ENCODE results near the gene RPL35. TPM values are rescaled to one million over a fixed set of nuclear protein-coding genes. Genes with fewer than 3 reads are reported as not detected.
A peak's percentile ranks its signal among the peaks of the same experiment; 100 is the strongest.

Gene RPL35
- total RNA-seq, 1 donor from 2014 or later, result 2,553 TPM

DNA sequence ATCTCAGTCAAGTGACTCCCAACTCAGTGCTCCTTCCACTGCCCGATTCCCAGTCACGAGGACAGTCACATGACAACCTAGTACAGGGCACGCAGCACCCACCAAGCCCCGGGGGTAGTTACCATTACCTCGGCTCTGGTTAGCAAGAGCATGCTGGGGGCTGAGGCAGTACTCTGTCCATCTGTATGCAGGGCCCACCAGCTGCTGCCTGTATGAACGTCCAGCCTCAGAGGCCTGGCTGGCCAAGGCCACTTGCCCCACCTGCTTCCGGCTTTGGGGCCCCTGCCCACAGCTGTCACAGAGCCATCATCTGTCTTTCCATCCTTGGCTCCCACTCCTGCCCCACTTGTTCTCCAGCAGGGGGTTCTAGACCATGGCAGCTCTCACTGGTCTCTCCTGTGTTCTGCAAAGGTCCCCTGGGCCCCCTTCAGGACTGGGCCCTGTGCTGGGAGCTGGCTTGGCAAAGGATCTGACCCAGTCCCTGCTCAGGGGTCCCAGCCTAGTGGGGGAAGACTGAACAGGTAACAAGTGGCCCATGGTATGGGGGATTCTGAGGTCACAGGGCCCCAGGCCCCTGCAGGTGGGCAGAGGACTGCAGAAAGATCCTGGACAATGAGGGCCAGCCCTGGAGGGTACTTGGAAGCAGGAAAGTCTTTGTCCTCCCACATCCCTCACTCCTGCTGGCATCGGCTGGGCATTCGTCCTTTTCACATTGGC, 3.3 kb downstream of the RPL35 start:
- no peak overlapping the region for H2AFZ ChIP-seq (replicated peaks)
- peaks cover 79% of the 10 kb centered on the region for H3F3A ChIP-seq (ENCODE audit: low read depth)
- peaks cover 61% of the 10 kb centered on the region for H4K20me1 ChIP-seq (ENCODE audit: low read depth)
- H3K4me1 ChIP-seq, result peaks cover 14% of the 10 kb centered on the region
- no peak overlapping the region for H3K4me3 ChIP-seq
- no peak for DNase-seq (ENCODE audit: low spot score)
- H3K36me3 Mint-ChIP-seq, result peaks cover 8% of the 10 kb centered on the region
- H3K9me3 ChIP-seq (ENCODE audit: low read depth), result no peaks in the 10 kb centered on the region
- no peaks in the 10 kb centered on the region for H3K36me3 ChIP-seq
- no peaks in the 10 kb centered on the region for H3K27me3 ChIP-seq
- no peak overlapping the region for H3K27ac Mint-ChIP-seq
- peak overlapping the region; percentile 25 for H3K27ac ChIP-seq
- H3K4me1 Mint-ChIP-seq, result peaks cover 26% of the 10 kb centered on the region
- peaks cover 6% of the 10 kb centered on the region for H3K27me3 Mint-ChIP-seq (ENCODE audit: insufficient read depth, low read depth)
- H3K79me2 ChIP-seq (ENCODE audit: low read depth), result peaks cover 43% of the 10 kb centered on the region
- no peak overlapping the region for H3K4me2 ChIP-seq
- TF ChIP-seq EZH2phosphoT487 (IDR thresholded peaks at IDR 0.05), result no peak
- no peak for TF ChIP-seq EZH2 (IDR thresholded peaks at IDR 0.05)
- TF ChIP-seq, protein P1, sequence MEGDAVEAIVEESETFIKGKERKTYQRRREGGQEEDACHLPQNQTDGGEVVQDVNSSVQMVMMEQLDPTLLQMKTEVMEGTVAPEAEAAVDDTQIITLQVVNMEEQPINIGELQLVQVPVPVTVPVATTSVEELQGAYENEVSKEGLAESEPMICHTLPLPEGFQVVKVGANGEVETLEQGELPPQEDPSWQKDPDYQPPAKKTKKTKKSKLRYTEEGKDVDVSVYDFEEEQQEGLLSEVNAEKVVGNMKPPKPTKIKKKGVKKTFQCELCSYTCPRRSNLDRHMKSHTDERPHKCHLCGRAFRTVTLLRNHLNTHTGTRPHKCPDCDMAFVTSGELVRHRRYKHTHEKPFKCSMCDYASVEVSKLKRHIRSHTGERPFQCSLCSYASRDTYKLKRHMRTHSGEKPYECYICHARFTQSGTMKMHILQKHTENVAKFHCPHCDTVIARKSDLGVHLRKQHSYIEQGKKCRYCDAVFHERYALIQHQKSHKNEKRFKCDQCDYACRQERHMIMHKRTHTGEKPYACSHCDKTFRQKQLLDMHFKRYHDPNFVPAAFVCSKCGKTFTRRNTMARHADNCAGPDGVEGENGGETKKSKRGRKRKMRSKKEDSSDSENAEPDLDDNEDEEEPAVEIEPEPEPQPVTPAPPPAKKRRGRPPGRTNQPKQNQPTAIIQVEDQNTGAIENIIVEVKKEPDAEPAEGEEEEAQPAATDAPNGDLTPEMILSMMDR (IDR thresholded peaks at IDR 0.05), result no peak
- H3K4me3 Mint-ChIP-seq, result peak overlapping the region; percentile 27
- H3K9me3 Mint-ChIP-seq, result no peaks in the 10 kb centered on the region
- H3K9ac ChIP-seq, result no peak overlapping the region

DNA sequence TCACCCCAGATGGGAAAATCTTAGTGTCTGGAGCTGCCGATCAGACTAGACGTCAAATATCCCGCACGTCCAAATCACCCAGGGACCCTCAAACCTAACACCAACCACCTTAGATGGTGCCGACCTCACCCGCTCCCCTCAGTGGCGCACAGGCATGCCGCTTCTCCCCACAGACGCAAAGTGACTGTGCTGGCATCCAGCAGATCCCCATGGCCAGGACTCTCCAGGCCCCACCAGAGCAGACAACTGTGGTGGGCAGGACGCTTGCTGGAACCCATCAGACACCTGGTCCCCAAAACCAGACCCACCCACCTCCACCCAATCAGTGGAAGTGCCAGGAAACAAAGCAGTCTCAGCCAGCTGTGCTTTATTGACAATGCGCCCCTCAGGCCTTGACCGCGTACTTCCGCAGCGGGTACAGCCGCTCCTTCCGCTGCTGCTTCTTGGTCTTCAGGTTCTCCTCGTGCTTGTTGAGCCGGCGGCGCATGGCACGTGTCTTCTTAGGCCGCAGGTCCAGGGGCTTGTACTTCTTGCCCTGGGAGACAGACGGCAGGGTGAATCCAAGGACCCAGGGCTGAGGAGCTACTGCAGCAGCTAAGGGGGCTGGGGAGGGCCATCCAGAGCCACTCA, 4.1 kb downstream of the RPL35 start:
- Mint-ChIP-seq H3K27ac (no peak overlapping the region), H3K36me3 (peaks cover 8% of the 10 kb centered on the region), H3K4me3 (no peak overlapping the region), H3K27me3 (ENCODE audit: insufficient read depth, low read depth) (peaks cover 7% of the 10 kb centered on the region), H3K9me3 (no peaks in the 10 kb centered on the region), H3K4me1 (peaks cover 26% of the 10 kb centered on the region)
- DNase-seq (ENCODE audit: low spot score), result no peak
- Histone ChIP-seq H2AFZ (replicated peaks) (no peak overlapping the region), H3K4me3 (no peak overlapping the region), H3K36me3 (no peaks in the 10 kb centered on the region), H3K27ac (no peak overlapping the region), H3K9ac (no peak overlapping the region), H3K4me1 (peaks cover 14% of the 10 kb centered on the region), H3K9me3 (ENCODE audit: low read depth) (no peaks in the 10 kb centered on the region), H4K20me1 (ENCODE audit: low read depth) (peaks cover 61% of the 10 kb centered on the region), H3K79me2 (ENCODE audit: low read depth) (peaks cover 41% of the 10 kb centered on the region), H3F3A (ENCODE audit: low read depth) (peaks cover 71% of the 10 kb centered on the region), H3K27me3 (no peaks in the 10 kb centered on the region), H3K4me2 (no peak overlapping the region)
- TF ChIP-seq, protein P1 (IDR thresholded peaks at IDR 0.05), result no peak
- TF ChIP-seq EZH2phosphoT487 (IDR thresholded peaks at IDR 0.05) (no peak), EZH2 (IDR thresholded peaks at IDR 0.05) (no peak)

DNA sequence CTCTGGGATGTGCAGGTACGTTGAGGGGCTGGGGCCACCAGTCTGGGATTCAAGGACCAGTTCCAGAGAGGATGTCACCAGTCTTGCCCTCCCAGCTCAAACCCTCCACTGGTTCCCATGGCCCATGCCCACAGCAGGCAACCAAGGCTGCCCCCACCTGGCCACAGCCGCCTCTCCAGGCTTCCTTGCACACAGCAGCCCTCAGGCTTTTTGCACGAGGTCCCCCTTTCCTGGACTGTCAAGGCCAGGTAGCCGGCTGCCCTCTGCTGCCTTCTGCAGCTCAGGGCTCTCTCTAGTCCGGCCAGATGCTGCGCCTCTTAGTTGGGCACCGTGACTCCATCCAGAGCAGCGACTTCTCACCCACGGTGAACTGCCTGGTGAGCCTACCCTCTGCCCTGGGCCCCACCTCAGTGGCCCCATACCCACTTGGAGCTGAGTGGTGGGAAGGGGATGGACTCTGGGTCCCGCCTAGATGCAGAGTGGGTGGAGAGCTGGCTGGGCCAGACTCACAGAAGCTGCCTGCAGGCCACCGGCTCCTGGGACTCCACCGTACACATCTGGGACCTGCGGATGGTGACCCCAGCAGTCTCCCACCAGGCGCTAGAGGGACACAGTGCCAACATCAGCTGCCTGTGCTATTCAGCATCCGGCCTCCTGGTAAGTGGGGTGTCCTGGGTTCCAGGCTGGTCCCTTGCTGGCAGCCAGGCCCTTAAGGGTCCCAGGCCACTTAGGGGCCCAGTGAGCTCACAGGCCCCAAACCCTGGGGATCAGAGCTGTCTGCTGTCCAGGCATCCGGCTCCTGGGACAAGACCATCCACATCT, 5.6 kb downstream of the RPL35 start:
- Mint-ChIP-seq H3K27ac (no peak overlapping the region), H3K4me3 (no peak overlapping the region), H3K36me3 (peaks cover 8% of the 10 kb centered on the region), H3K27me3 (ENCODE audit: insufficient read depth, low read depth) (peaks cover 9% of the 10 kb centered on the region), H3K9me3 (no peaks in the 10 kb centered on the region), H3K4me1 (peaks cover 26% of the 10 kb centered on the region)
- peaks cover 14% of the 10 kb centered on the region for H3K4me1 ChIP-seq
- no peak overlapping the region for H3K9ac ChIP-seq
- DNase-seq (ENCODE audit: low spot score), result peak; percentile 68
- no peaks in the 10 kb centered on the region for H3K9me3 ChIP-seq (ENCODE audit: low read depth)
- H3K36me3 ChIP-seq, result no peaks in the 10 kb centered on the region
- H3K4me2 ChIP-seq, result no peak overlapping the region
- H3K4me3 ChIP-seq, result no peak overlapping the region
- H3K79me2 ChIP-seq (ENCODE audit: low read depth), result peaks cover 32% of the 10 kb centered on the region
- peak overlapping the region; percentile 58 for H3K27ac ChIP-seq
- no peaks in the 10 kb centered on the region for H3K27me3 ChIP-seq
- H4K20me1 ChIP-seq (ENCODE audit: low read depth), result peaks cover 56% of the 10 kb centered on the region
- no peak overlapping the region for H2AFZ ChIP-seq (replicated peaks)
- no peak for TF ChIP-seq EZH2phosphoT487 (IDR thresholded peaks at IDR 0.05)
- TF ChIP-seq, protein P1 (IDR thresholded peaks at IDR 0.05), result peak; percentile 51
- peaks cover 63% of the 10 kb centered on the region for H3F3A ChIP-seq (ENCODE audit: low read depth)
